DMS153 (cell line): ENCODE measurements around the gene ZMIZ1.

ENCODE experiments used
- DNase-seq: peaks from one replicate; lab custom pipeline; 2025; lab: John Stamatoyannopoulos, UW

Gene ZMIZ1

GRCh38 chr10:79308016-79308415 lies 239.2 kb downstream of the ZMIZ1 start:
- no peak for DNase-seq

GRCh38 chr10:79308969-79309665 lies 240.4 kb downstream of the ZMIZ1 start:
- no peak for DNase-seq

GRCh38 chr10:79310200-79310865 lies 241.6 kb downstream of the ZMIZ1 start:
- DNase-seq, result no peak

GRCh38 chr10:79310911-79311573 lies 242.3 kb downstream of the ZMIZ1 start:
- no peak for DNase-seq

GRCh38 chr10:79311581-79312407 lies 243.0 kb downstream of the ZMIZ1 start:
- no peak for DNase-seq

- no peak for DNase-seq
Observed at GRCh38 chr10:79312601-79313187, 243.9 kb downstream of the ZMIZ1 start.

- no peak for DNase-seq
Observed at GRCh38 chr10:79313320-79313719, 244.6 kb downstream of the ZMIZ1 start.

- no peak for DNase-seq
Observed at GRCh38 chr10:79313911-79314439, 245.2 kb downstream of the ZMIZ1 start.

- DNase-seq, result no peak
Observed at GRCh38 chr10:79314761-79315601, 246.2 kb downstream of the ZMIZ1 start.

GRCh38 chr10:79315602-79315920 lies 246.8 kb downstream of the ZMIZ1 start:
- DNase-seq, result no peak

- DNase-seq, result no peak
Observed at GRCh38 chr10:79316671-79317431, 248.1 kb downstream of the ZMIZ1 start.

GRCh38 chr10:79318369-79318768 lies 249.6 kb downstream of the ZMIZ1 start:
- DNase-seq, result no peak

- no peak for DNase-seq
Observed at GRCh38 chr10:79319115-79319771, 250.5 kb downstream of the ZMIZ1 start.

GRCh38 chr10:79320316-79320715 lies 251.6 kb downstream of the ZMIZ1 start:
- no peak for DNase-seq

- DNase-seq, result no peak
Observed at GRCh38 chr10:79320820-79321493, 252.2 kb downstream of the ZMIZ1 start.

GRCh38 chr10:79321494-79321882 lies 252.7 kb downstream of the ZMIZ1 start:
- no peak for DNase-seq

GRCh38 chr10:79321951-79322350 lies 253.2 kb downstream of the ZMIZ1 start:
- no peak for DNase-seq

GRCh38 chr10:79322616-79323543 lies 254.1 kb downstream of the ZMIZ1 start:
- DNase-seq, result no peak
